Trophoblast cell (in vitro differentiated cells and primary cell): ENCODE data around the gene DDX54.
A peak's percentile ranks its signal among the peaks of the same experiment; 100 is the strongest.

ENCODE experiments used
- DNase-seq, 2 donors: peaks; one replicate each; pipeline ENCODE4 v3.0.0-alpha.2; 2016
- H2AFZ ChIP-seq: 2 replicates; pipeline ENCODE4 v1.6.1; 2013; ENCODE audit warnings: low read length, moderate library complexity, mild to moderate bottlenecking; ENCODE audit not compliant: insufficient read depth, poor library complexity
- H2AK5ac ChIP-seq: 2 replicates; pipeline ENCODE4 v1.6.1; 2013; ENCODE audit warnings: mild to moderate bottlenecking, low read length
- H2BK120ac ChIP-seq: 2 replicates; pipeline ENCODE4 v1.6.1; 2013; ENCODE audit warnings: low read length, mild to moderate bottlenecking, moderate library complexity; ENCODE audit not compliant: insufficient read depth, poor library complexity
- H2BK12ac ChIP-seq: 2 replicates; pipeline ENCODE4 v1.6.1; 2013; ENCODE audit warnings: mild to moderate bottlenecking, low read length, moderate library complexity
- H2BK5ac ChIP-seq: 2 replicates; pipeline ENCODE4 v1.6.1; 2013; ENCODE audit warnings: low read length, low read depth, moderate library complexity, mild to moderate bottlenecking; ENCODE audit not compliant: poor library complexity
- H3K14ac ChIP-seq: 2 replicates; pipeline ENCODE4 v1.6.1; 2013; ENCODE audit warnings: mild to moderate bottlenecking, low read length
- H3K18ac ChIP-seq: 2 replicates; pipeline ENCODE4 v1.6.1; 2013; ENCODE audit warnings: mild to moderate bottlenecking, low read length
- H3K23ac ChIP-seq: 2 replicates; pipeline ENCODE4 v1.6.1; 2013; ENCODE audit warnings: low read length
- H3K27ac ChIP-seq: 2 replicates; pipeline ENCODE4 v1.5.1; 2013; ENCODE audit warnings: low read depth, mild to moderate bottlenecking, inconsistent platforms, low read length, moderate library complexity
- H3K27me3 ChIP-seq: 2 replicates; pipeline ENCODE4 v1.6.1; 2013; ENCODE audit warnings: inconsistent platforms, mild to moderate bottlenecking, low read length, moderate library complexity; ENCODE audit not compliant: insufficient read depth
- H3K36me3 ChIP-seq, 2 experiments: 1 replicate in 1 of 2; 2 replicates in 1 of 2; pipeline ENCODE4 v1.6.1; 2013; ENCODE audit warnings: low read length in 2 of 2, mild to moderate bottlenecking in 2 of 2, moderate library complexity in 1 of 2; ENCODE audit not compliant: insufficient read depth in 2 of 2, control insufficient read depth in 1 of 2
- H3K4ac ChIP-seq: 2 replicates; pipeline ENCODE4 v1.6.1; 2013; ENCODE audit warnings: low read depth, mild to moderate bottlenecking, low read length, moderate library complexity
- H3K4me1 ChIP-seq, 2 experiments: 1 replicate in 1 of 2; 2 replicates in 1 of 2; pipeline ENCODE4 v1.6.1; 2013; ENCODE audit warnings: low read length in 2 of 2, mild to moderate bottlenecking in 2 of 2, moderate library complexity in 1 of 2; ENCODE audit not compliant: insufficient read depth in 2 of 2, control insufficient read depth in 1 of 2
- H3K4me2 ChIP-seq: 2 replicates; pipeline ENCODE4 v1.6.1; 2013; ENCODE audit warnings: inconsistent platforms, mild to moderate bottlenecking, low read length, moderate library complexity
- H3K4me3 ChIP-seq: 2 replicates; pipeline ENCODE4 v1.5.1; 2013; ENCODE audit warnings: mild to moderate bottlenecking, low read depth, low read length, inconsistent platforms
- H3K79me1 ChIP-seq: one replicate; pipeline ENCODE4 v1.6.1; 2013; ENCODE audit warnings: low read length
- H3K79me2 ChIP-seq: 2 replicates; pipeline ENCODE4 v1.6.1; 2013; ENCODE audit warnings: low read length, mild to moderate bottlenecking; ENCODE audit not compliant: control insufficient read depth, insufficient read depth, poor library complexity
- H3K9ac ChIP-seq: 2 replicates; pipeline ENCODE4 v1.6.1; 2013; ENCODE audit warnings: mild to moderate bottlenecking, low read length
- H3K9me3 ChIP-seq: 2 replicates; pipeline ENCODE4 v1.6.1; 2013; ENCODE audit warnings: low read depth, mild to moderate bottlenecking, control low read depth, inconsistent platforms, low read length; ENCODE audit not compliant: insufficient read depth
- H4K12ac ChIP-seq: 2 replicates; pipeline ENCODE4 v1.6.1; 2013; ENCODE audit warnings: low read depth, mild to moderate bottlenecking, low read length, moderate library complexity
- H4K8ac ChIP-seq: 2 replicates; pipeline ENCODE4 v1.6.1; 2013; ENCODE audit warnings: low read depth, mild to moderate bottlenecking, low read length, moderate library complexity
- H4K91ac ChIP-seq: one replicate; pipeline ENCODE4 v1.6.1; 2013; ENCODE audit warnings: low read depth, mild to moderate bottlenecking, low read length, moderate library complexity
- WGBS: extraction: QIAGEN DNeasy Blood & Tissue Kit; methylation state at CpG from one replicate; pipeline ENCODE4 v1.1.7; 2013; ENCODE audit warnings: missing lambda C conversion rate; ENCODE audit not compliant: insufficient read length, insufficient coverage; ENCODE audit errors: extremely low coverage; 5-methylcytosine and 5-hydroxymethylcytosine counted together

DDX54 gene

GRCh38 chr12:113133666-113134065, 51.6 kb downstream of the DDX54 start:
- no peaks in the 10 kb centered on the region for H3K36me3 ChIP-seq
- H2BK12ac ChIP-seq = no peak overlapping the region
- peaks cover 0 to 8% of the 10 kb centered on the region in 2 experiments for H3K4me1 ChIP-seq
- H3K4me3 ChIP-seq = no peak overlapping the region
- H4K91ac ChIP-seq = no peak overlapping the region
- H3K23ac ChIP-seq = no peak overlapping the region
- no peak overlapping the region for H2BK5ac ChIP-seq
- no peaks in the 10 kb centered on the region for H3K27me3 ChIP-seq
- H3K9me3 ChIP-seq = no peaks in the 10 kb centered on the region
- no peaks in the 10 kb centered on the region for H3K79me1 ChIP-seq
- H4K12ac ChIP-seq = no peak overlapping the region
- no peak overlapping the region for H3K27ac ChIP-seq
- H3K18ac ChIP-seq = no peak overlapping the region
- no peak overlapping the region for H3K14ac ChIP-seq
- no peaks in the 10 kb centered on the region for H3K79me2 ChIP-seq
- no peak overlapping the region for H3K4me2 ChIP-seq
- H3K4ac ChIP-seq = no peak overlapping the region
- H2AK5ac ChIP-seq = no peak overlapping the region
- H3K9ac ChIP-seq = no peak overlapping the region
- no peak overlapping the region for H4K8ac ChIP-seq
- H2BK120ac ChIP-seq = no peak overlapping the region
- no peak overlapping the region for H2AFZ ChIP-seq
- DNase-seq = no peak
- whole genome bisulfite sequencing = no CpG with 5 or more reads among the region's 3 CpGs

- Histone ChIP-seq H3K79me2 (no peaks in the 10 kb centered on the region), H3K36me3 (no peaks in the 10 kb centered on the region), H3K27ac (no peak overlapping the region), H3K9me3 (no peaks in the 10 kb centered on the region), H2AFZ (no peak overlapping the region), H3K18ac (no peak overlapping the region), H3K9ac (no peak overlapping the region), H3K27me3 (no peaks in the 10 kb centered on the region), H2AK5ac (no peak overlapping the region), H3K4me3 (no peak overlapping the region), H3K14ac (no peak overlapping the region), H3K4me2 (no peak overlapping the region), H2BK12ac (no peak overlapping the region), H3K4ac (no peak overlapping the region), H3K79me1 (no peaks in the 10 kb centered on the region), H2BK120ac (no peak overlapping the region), H4K91ac (no peak overlapping the region), H4K8ac (no peak overlapping the region), H2BK5ac (no peak overlapping the region), H3K23ac (no peak overlapping the region), H3K4me1 (peaks cover 0 to 8% of the 10 kb centered on the region in 2 experiments), H4K12ac (no peak overlapping the region)
- DNase-seq = no peak
- no CpG with 5 or more reads among the region's 6 CpGs for WGBS
Observed at GRCh38 chr12:113133036-113133435, 52.2 kb downstream of the DDX54 start.

- Histone ChIP-seq H3K79me1 (no peaks in the 10 kb centered on the region), H2AK5ac (no peak overlapping the region), H3K9ac (no peak overlapping the region), H3K27ac (no peak overlapping the region), H3K4me3 (no peak overlapping the region), H3K18ac (no peak overlapping the region), H2BK12ac (no peak overlapping the region), H3K4me1 (peaks cover 0 to 8% of the 10 kb centered on the region in 2 experiments), H4K8ac (no peak overlapping the region), H2BK120ac (no peak overlapping the region), H3K4ac (no peak overlapping the region), H4K12ac (no peak overlapping the region), H2BK5ac (no peak overlapping the region), H3K79me2 (no peaks in the 10 kb centered on the region), H3K23ac (no peak overlapping the region), H3K14ac (no peak overlapping the region), H3K27me3 (no peaks in the 10 kb centered on the region), H3K4me2 (no peak overlapping the region), H2AFZ (no peak overlapping the region), H3K36me3 (no peaks in the 10 kb centered on the region), H4K91ac (no peak overlapping the region), H3K9me3 (no peaks in the 10 kb centered on the region)
- peak in 1 of 2 donors; percentile 16 for DNase-seq
- no CpG with 5 or more reads among the region's 1 CpG for WGBS
Observed at GRCh38 chr12:113131556-113131955, 53.7 kb downstream of the DDX54 start.

- Histone ChIP-seq H4K8ac (no peak overlapping the region), H3K23ac (no peak overlapping the region), H3K79me2 (no peaks in the 10 kb centered on the region), H3K36me3 (no peaks in the 10 kb centered on the region), H3K27ac (no peak overlapping the region), H3K9me3 (no peaks in the 10 kb centered on the region), H4K91ac (no peak overlapping the region), H3K4me2 (no peak overlapping the region), H4K12ac (no peak overlapping the region), H2BK120ac (no peak overlapping the region), H2AFZ (no peak overlapping the region), H3K79me1 (no peaks in the 10 kb centered on the region), H2AK5ac (no peak overlapping the region), H2BK5ac (no peak overlapping the region), H3K4ac (no peak overlapping the region), H3K14ac (no peak overlapping the region), H3K4me3 (no peak overlapping the region), H3K9ac (no peak overlapping the region), H3K18ac (no peak overlapping the region), H3K27me3 (no peaks in the 10 kb centered on the region), H3K4me1 (peaks cover 0 to 5% of the 10 kb centered on the region in 2 experiments), H2BK12ac (no peak overlapping the region)
- DNase-seq = no peak
- WGBS = no CpG with 5 or more reads among the region's 18 CpGs
Observed at GRCh38 chr12:113130457-113131135, 54.7 kb downstream of the DDX54 start.
